Kidney epithelial cell (primary cell): ENCODE data around the gene PAK6. TPM values are rescaled to one million over a fixed set of nuclear protein-coding genes. Genes with fewer than 3 reads are reported as not detected.

Experiments used
- DNase-seq: peaks from one replicate; pipeline ENCODE4 v3.0.0-alpha.2; 2010; ENCODE audit warnings: low read depth
- H3K27me3 ChIP-seq: 2 replicates; pipeline ENCODE4 v1.6.0; 2011; ENCODE audit warnings: low read length; ENCODE audit not compliant: control insufficient read depth, insufficient read depth
- H3K36me3 ChIP-seq: 2 replicates; pipeline ENCODE4 v1.5.1; 2011; ENCODE audit warnings: low read length; ENCODE audit not compliant: control insufficient read depth, insufficient read depth
- H3K4me3 ChIP-seq: 2 replicates; pipeline ENCODE4 v1.5.1; 2011; ENCODE audit warnings: low read depth, mild to moderate bottlenecking, control low read depth, low read length
- total RNA-seq: library from RNA; depleted of rRNA; stranded (reverse); fragments of >200 nt; gene quantifications from 2 replicates; pipeline ENCODE4 v1.2.3, GENCODE V29; 2015
- TF ChIP-seq, protein P1 (sequence below): IDR thresholded peaks from 2 replicates; pipeline ENCODE4 v1.5.1; 2011; ENCODE audit warnings: mild to moderate bottlenecking, moderate library complexity, low read length, control low read depth, inconsistent platforms; ENCODE audit not compliant: insufficient read depth, poor library complexity, severe bottlenecking

PAK6 gene
- total RNA-seq, 1 donor from 2014 or later: 15.3 TPM

DNA sequence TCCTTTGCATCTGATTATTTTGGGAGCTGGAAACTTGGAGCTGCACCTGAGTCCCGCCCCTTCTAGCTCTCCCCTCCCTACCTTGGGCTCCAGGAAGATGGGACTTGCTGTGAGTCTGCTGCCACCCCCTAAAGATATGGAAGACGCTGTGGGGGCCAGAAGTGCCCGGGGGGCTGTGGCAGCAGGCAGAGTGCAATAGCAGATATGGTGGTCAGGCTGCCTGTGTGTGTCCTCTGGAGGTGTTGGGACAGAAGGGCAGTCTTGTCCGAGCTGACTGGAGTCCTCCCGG is 485 bp downstream of the PAK6 start:
- Histone ChIP-seq H3K4me3 (no peak overlapping the region), H3K27me3 (no peaks in the 10 kb centered on the region), H3K36me3 (no peaks in the 10 kb centered on the region)
- TF ChIP-seq, protein P1, sequence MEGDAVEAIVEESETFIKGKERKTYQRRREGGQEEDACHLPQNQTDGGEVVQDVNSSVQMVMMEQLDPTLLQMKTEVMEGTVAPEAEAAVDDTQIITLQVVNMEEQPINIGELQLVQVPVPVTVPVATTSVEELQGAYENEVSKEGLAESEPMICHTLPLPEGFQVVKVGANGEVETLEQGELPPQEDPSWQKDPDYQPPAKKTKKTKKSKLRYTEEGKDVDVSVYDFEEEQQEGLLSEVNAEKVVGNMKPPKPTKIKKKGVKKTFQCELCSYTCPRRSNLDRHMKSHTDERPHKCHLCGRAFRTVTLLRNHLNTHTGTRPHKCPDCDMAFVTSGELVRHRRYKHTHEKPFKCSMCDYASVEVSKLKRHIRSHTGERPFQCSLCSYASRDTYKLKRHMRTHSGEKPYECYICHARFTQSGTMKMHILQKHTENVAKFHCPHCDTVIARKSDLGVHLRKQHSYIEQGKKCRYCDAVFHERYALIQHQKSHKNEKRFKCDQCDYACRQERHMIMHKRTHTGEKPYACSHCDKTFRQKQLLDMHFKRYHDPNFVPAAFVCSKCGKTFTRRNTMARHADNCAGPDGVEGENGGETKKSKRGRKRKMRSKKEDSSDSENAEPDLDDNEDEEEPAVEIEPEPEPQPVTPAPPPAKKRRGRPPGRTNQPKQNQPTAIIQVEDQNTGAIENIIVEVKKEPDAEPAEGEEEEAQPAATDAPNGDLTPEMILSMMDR: no peak
- DNase-seq: no peak

DNA sequence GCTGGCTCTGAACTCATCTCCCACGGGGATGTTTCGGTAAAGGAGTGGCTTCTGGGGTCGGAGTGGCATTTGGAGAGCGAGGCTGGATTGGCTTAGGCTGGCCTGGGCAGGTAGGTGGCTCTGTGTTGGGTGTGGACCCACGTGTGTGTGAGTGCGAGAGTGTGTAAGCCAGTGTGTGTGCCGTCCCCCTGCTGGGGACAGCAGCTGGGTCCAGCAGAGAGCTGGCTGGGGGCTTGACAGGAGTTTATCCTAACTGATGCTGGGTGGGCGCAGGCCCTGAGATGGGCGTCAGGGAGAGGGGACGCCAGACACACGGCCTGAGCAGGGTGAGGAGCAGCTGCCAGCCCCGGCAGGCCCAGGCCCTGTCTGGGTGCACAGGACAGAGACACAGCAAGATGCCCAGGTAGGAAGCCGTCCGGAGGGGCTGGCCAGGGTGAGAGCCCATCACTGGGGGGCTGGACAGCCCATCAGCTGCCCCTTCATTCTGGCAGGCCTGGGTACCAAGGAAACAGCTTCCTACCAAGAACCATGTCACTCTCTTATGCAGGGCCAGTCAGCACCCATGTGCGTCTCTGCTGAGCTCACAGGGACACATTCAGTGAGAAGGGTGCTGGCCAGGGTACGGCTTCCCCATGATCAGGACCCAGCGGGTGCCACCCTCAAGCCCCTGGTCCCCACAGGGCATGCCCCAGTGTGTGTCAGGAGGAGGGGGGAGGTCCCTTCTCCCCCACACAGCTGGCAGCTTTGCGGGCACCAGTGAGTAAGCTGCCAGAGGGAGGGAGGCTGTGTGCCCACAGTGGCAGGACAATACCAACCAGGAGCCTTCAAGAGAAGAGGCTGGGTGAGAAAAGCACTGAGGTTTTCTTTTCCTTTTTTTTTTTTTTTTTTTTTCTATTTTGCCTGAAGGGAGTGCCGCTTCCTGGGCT is 1.1 kb downstream of the PAK6 start:
- H3K36me3 ChIP-seq: no peaks in the 10 kb centered on the region
- DNase-seq: no peak
- TF ChIP-seq, protein P1: no peak
- no peaks in the 10 kb centered on the region for H3K27me3 ChIP-seq
- no peak overlapping the region for H3K4me3 ChIP-seq

DNA sequence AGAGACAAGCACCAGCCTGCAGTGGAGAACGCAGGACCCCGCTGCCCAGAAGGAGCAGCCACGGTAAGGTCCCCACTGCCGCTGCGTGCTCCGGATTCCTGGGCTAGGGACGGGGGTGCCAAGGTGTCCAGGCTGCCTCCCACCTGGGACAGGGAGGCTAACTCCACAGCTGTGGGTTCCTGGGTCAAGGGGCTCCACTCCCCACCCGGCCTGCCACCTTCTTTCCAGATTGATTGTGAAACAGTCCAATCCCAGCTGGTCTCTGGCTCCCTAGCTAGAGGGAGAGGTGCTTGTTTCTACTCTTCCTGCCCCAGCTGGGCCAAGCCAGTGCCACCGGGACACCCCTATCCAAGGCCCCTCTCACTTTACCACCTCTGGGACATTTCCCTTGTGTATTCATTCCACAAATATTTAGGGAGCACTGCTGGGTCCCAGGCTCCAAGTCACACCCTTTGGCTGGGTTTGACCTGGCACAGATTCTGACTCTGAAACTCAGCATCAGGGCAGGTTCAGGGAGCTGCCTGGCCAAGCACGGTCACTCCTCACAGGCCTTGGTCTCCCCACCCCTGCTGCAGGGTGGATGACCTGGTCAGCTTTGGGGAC is 1.9 kb downstream of the PAK6 start:
- H3K4me3 ChIP-seq: no peak overlapping the region
- no peaks in the 10 kb centered on the region for H3K36me3 ChIP-seq
- TF ChIP-seq, protein P1: no peak
- no peak for DNase-seq
- no peaks in the 10 kb centered on the region for H3K27me3 ChIP-seq

DNA sequence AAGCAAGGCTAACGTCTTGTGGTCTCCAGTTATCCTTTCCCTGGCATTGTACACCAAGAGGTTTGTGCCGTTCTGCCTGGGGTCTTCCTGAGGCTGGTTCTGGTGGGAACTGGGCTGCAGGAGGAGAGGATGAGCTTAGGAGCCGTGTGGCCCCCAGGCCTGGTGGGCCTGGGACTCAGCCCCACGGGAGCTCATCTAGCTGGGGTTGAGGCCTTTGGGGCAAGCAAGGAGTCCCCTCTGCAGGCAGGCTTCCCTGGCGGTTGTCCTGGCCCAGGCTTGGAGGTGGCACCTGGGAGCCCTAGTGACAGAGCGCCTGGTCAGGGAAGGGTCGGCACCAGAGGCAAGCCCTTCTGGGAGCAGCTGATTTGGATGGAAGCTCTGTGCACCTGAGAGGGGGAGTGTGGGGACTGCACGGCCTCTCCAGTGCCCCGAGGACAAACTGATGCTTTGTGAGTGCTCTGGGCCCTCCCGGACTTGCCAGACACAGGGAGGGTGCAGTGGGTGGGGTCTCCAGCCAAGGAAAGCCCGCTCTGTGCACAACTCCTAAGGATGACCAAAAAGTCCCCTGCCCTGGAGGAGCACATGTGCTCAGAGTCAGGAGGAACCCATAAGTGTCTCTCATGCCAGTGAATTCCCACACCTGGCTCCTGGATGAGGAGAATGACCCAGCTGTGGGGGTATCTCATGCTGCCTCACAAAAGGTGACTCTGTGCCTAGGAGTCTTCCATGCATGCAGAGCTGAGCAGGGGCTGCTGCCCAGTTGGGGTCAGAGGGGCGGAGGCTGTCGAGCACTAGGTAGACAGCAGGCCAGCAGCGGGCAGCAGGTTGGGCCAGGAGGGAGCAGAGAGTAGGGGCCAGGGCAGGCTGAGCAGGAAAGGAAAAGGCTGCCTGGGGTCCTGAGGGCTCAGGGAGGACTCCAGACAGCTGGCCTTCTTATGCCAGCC is 2.7 kb downstream of the PAK6 start:
- Histone ChIP-seq H3K27me3 (no peaks in the 10 kb centered on the region), H3K4me3 (no peak overlapping the region), H3K36me3 (no peaks in the 10 kb centered on the region)
- DNase-seq: no peak
- TF ChIP-seq, protein P1: no peak

DNA sequence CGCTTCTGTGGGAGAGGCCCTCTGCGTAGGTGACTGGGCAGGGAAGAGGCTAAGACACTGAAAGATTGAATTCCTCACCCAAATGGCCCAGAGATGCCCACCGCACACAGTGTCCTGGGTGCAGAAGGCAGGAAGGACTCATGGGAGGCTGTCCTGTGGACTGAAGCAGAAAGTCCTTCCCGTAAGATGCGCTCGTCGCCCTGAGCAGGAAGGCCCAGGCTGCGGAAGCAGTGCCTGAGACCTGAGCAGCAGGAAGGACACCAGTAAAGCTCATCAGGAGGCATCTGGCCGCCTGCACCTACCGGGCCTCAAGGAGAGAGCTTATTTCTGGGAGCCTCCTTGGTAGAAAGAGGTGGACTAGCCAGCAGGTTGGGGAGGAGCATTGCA is 3.3 kb downstream of the PAK6 start:
- no peak for DNase-seq
- Histone ChIP-seq H3K4me3 (no peak overlapping the region), H3K27me3 (no peaks in the 10 kb centered on the region), H3K36me3 (no peaks in the 10 kb centered on the region)
- TF ChIP-seq, protein P1: no peak
